Keratinocyte (primary cell): ENCODE data around the gene DIAPH3.

ENCODE experiments used
- EZH2 ChIP-seq: IDR thresholded peaks from one replicate; pipeline ENCODE4 v1.6.1; 2012; ENCODE audit warnings: inconsistent platforms, mild to moderate bottlenecking, low read length, moderate library complexity
- TF ChIP-seq, protein P1 (sequence below), 3 experiments: IDR thresholded peaks in 1 of 3; conservative IDR thresholded peaks in 1 of 3; optimal IDR thresholded peaks in 1 of 3; 2 replicates in 2 of 3; 3 replicates in 1 of 3; pipeline versions ENCODE3 to v1.5.1; 2011; ENCODE audit warnings: low read length in 3 of 3, mild to moderate bottlenecking in 3 of 3, moderate library complexity in 2 of 3, control low read depth in 1 of 3, inconsistent platforms in 1 of 3; ENCODE audit not compliant: insufficient read depth in 2 of 3; ENCODE audit errors: extremely low read depth in 1 of 3

DNA sequence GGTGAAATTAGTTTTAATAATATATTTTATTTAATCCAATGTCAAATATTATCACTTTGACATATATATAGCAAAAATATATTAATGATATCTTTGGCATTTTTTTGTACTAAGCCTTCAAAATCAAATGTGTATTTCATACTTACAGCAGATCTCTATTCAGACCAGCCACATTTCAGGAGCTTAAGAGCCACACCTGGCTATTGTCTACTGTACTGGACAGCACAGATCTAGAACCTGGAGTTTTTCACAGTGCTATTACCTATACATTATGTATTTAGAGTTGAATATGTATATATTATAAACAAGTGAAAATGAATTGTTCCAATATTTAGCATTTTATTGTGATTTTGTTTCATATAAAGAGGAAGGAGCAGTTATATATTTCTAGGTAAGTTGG, 486.3 kb downstream of the DIAPH3 start:
- no peak for TF ChIP-seq EZH2
- TF ChIP-seq, protein P1, sequence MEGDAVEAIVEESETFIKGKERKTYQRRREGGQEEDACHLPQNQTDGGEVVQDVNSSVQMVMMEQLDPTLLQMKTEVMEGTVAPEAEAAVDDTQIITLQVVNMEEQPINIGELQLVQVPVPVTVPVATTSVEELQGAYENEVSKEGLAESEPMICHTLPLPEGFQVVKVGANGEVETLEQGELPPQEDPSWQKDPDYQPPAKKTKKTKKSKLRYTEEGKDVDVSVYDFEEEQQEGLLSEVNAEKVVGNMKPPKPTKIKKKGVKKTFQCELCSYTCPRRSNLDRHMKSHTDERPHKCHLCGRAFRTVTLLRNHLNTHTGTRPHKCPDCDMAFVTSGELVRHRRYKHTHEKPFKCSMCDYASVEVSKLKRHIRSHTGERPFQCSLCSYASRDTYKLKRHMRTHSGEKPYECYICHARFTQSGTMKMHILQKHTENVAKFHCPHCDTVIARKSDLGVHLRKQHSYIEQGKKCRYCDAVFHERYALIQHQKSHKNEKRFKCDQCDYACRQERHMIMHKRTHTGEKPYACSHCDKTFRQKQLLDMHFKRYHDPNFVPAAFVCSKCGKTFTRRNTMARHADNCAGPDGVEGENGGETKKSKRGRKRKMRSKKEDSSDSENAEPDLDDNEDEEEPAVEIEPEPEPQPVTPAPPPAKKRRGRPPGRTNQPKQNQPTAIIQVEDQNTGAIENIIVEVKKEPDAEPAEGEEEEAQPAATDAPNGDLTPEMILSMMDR (optimal IDR thresholded peaks at IDR 0.05 in 1 of 3, IDR thresholded peaks at IDR 0.05 in 1 of 3, conservative IDR thresholded peaks at IDR 0.05 in 1 of 3; ENCODE audit: extremely low read depth in 1 of 3, insufficient read depth in 2 of 3, low read length in 3 of 3), result no peak
